WERI-Rb-1 (cell line): ENCODE data around the gene ZBTB21.
A peak's percentile ranks its signal among the peaks of the same experiment; 100 is the strongest.

Experiments used
- DNase-seq: peaks from one replicate; pipeline ENCODE4 v3.0.0-alpha.2; 2020
- H3K27ac ChIP-seq: fragments of 250-450 bp; sonication (Bioruptor Pico); 2 replicates; pipeline ENCODE4 v1.5.1; 2020; ENCODE audit warnings: mild to moderate bottlenecking, moderate library complexity
- H3K27me3 ChIP-seq: fragments of 250-450 bp; sonication (Bioruptor Pico); 2 replicates; pipeline ENCODE4 v1.5.1; 2021; ENCODE audit warnings: mild to moderate bottlenecking, low read depth, moderate library complexity; ENCODE audit not compliant: insufficient read depth, severe bottlenecking
- H3K36me3 ChIP-seq: fragments of 250-450 bp; sonication (Bioruptor Pico); 2 replicates; pipeline ENCODE4 v1.5.1; 2020; ENCODE audit warnings: mild to moderate bottlenecking, moderate library complexity
- H3K4me3 ChIP-seq: 2 replicates; pipeline ENCODE4 v1.5.1; 2011; ENCODE audit warnings: low read depth, mild to moderate bottlenecking, control low read depth, low read length
- H3K9me3 ChIP-seq: fragments of 250-450 bp; sonication (Bioruptor Pico); 2 replicates; pipeline ENCODE4 v1.5.1; 2021; ENCODE audit warnings: mild to moderate bottlenecking, moderate library complexity; ENCODE audit not compliant: severe bottlenecking
- CTCF ChIP-seq: IDR thresholded peaks from 2 replicates; pipeline ENCODE4 v1.5.1; 2011; ENCODE audit warnings: low read depth, mild to moderate bottlenecking, control low read depth, inconsistent platforms, low read length

The ZBTB21 gene

DNA sequence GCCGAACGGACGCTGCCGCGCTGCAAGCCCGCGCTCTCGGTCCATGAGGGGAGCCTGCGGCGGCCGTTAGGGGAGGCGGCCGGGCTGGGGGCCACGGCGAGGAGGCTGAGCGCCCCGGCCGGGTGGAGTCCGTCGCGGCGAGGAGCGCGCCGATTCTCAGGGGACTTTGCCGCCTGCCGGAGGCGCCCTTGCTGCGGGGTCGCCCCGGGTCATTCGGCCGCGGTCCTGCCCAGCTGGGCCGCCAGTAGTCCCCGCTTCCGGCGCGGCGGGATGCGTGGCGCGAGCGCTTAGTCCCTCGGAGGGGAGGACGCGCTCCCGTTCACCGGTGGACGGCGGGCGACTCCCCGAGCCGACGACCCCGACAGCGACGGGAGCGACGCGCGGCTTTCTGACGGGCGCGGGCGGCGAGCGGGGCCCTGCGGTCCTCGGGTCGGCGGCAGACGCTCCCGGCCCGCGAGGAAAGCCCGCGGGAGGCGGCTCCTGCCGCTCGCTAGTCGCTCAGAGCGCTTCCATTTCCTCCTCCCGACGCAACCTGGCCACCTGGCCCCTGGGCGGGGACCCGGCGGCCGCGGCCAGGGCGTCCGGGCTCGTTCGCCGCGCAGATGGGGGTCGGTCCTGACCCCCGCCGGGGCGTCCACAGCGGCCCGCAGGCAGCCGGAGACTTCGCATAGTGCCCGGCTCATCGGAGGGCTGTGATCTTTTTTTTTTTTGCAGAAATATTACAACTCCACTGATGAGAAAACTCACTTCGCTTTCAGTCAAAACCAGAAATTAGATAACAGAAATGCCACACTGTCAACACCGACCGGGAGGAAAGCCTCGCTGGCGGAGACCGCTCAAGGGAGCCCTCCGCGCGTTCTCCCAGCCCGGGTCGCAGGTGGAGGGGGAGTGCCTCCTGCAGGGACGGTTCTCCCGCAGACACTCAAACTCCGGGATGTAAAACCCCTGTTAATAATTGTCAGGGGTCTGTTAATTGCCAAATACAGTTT lies 641 bp upstream of the ZBTB21 start:
- peak; percentile 35; the same call in 1 of the 2 replicates for TF ChIP-seq CTCF
- Histone ChIP-seq H3K27me3 (no peaks in the 10 kb centered on the region), H3K36me3 (peaks cover 19% of the 10 kb centered on the region), H3K27ac (peak overlapping the region; percentile 98), H3K9me3 (peaks cover 4% of the 10 kb centered on the region), H3K4me3 (peak overlapping the region; percentile 77)
- DNase-seq, result peak; percentile 59

- no peaks in the 10 kb centered on the region for H3K9me3 ChIP-seq
- no peak for TF ChIP-seq CTCF
- H3K4me3 ChIP-seq, result peak overlapping the region; percentile 77
- H3K27ac ChIP-seq, result peak overlapping the region; percentile 98
- DNase-seq, result peak; percentile 65
- no peaks in the 10 kb centered on the region for H3K27me3 ChIP-seq
- H3K36me3 ChIP-seq, result peaks cover 29% of the 10 kb centered on the region
Measured at GRCh38 chr21:42009018-42009830, 936 bp downstream of the ZBTB21 start.

DNA sequence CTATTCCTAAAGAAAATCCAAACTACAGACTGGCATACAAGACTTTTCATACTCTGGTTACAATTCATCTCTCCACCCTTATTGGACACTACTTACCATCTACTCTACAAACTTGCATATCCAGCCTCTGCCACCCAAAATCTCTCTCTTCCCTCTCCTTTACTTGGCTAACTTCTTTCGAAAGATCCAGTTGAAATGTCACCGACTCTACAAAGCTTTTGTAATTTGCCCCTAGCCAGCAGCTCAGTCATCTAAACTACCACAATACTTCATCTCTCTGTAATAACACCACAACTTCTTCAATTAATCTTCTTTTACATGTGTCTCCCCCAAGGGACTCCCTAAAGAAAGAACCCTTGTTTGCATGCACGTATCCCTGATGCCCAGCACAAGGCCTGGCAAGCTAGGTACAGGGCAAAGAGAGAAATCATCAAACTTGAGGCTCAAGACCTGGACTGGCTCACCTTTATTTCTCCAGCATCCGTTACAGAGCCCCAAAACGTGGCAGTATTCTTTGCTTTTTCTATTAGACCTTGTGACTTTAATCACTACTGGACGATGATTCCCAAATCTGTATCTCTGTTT lies 2.7 kb downstream of the ZBTB21 start:
- no peak overlapping the region for H3K27ac ChIP-seq
- H3K9me3 ChIP-seq, result no peaks in the 10 kb centered on the region
- TF ChIP-seq CTCF, result no peak
- H3K36me3 ChIP-seq, result peaks cover 40% of the 10 kb centered on the region
- no peaks in the 10 kb centered on the region for H3K27me3 ChIP-seq
- no peak overlapping the region for H3K4me3 ChIP-seq
- DNase-seq, result no peak

GRCh38 chr21:42006765-42007164 lies 3.4 kb downstream of the ZBTB21 start:
- DNase-seq, result no peak

More at GRCh38 chr21:42006765-42007164, 3.4 kb downstream of the ZBTB21 start:
- Histone ChIP-seq H3K27me3 (no peaks in the 10 kb centered on the region), H3K4me3 (no peak overlapping the region), H3K36me3 (peaks cover 47% of the 10 kb centered on the region), H3K27ac (no peak overlapping the region), H3K9me3 (no peaks in the 10 kb centered on the region)
- TF ChIP-seq CTCF, result no peak
